Loucy (cell line): ENCODE results near the gene MSI1.

Experiments used
- H2AFZ ChIP-seq: fragments of 200-600 bp; sonication (generic); 2 replicates; pipeline ENCODE4 v1.6.0; 2016; ENCODE audit warnings: antibody characterized with exemption, mild to moderate bottlenecking, low read length, moderate library complexity
- H3F3A ChIP-seq: fragments of 200-600 bp; 2 replicates; pipeline ENCODE4 v1.6.0; 2016; ENCODE audit warnings: antibody characterized with exemption, low read depth, mild to moderate bottlenecking
- H3K27me3 ChIP-seq: fragments of 200-600 bp; sonication (generic); 2 replicates; pipeline ENCODE4 v1.6.1; 2014; ENCODE audit warnings: low read length, mild to moderate bottlenecking; ENCODE audit not compliant: insufficient read depth, poor library complexity, severe bottlenecking
- H3K36me3 ChIP-seq: fragments of 200-600 bp; sonication (generic); 2 replicates; pipeline ENCODE4 v1.6.1; 2016; ENCODE audit warnings: low read length; ENCODE audit not compliant: insufficient read depth
- H3K4me1 ChIP-seq: fragments of 200-600 bp; sonication (generic); 2 replicates; pipeline ENCODE4 v1.5.1; 2014; ENCODE audit warnings: low read length, mild to moderate bottlenecking; ENCODE audit not compliant: insufficient read depth, poor library complexity, severe bottlenecking
- H3K4me2 ChIP-seq: fragments of 200-600 bp; sonication (generic); 2 replicates; pipeline ENCODE4 v1.6.0; 2014; ENCODE audit warnings: antibody characterized with exemption, low read length, low read depth, mild to moderate bottlenecking; ENCODE audit not compliant: poor library complexity, severe bottlenecking
- H3K4me3 ChIP-seq: fragments of 200-600 bp; sonication (generic); 2 replicates; pipeline ENCODE4 v1.5.1; 2014; ENCODE audit warnings: low read length, mild to moderate bottlenecking, mixed read lengths; ENCODE audit not compliant: poor library complexity, severe bottlenecking
- H3K79me2 ChIP-seq: fragments of 200-600 bp; sonication (generic); 2 replicates; pipeline ENCODE4 v1.6.1; 2014; ENCODE audit warnings: low read length; ENCODE audit not compliant: insufficient read depth
- H3K9ac ChIP-seq: fragments of 200-600 bp; sonication (generic); 2 replicates; pipeline ENCODE4 v1.6.0; 2014; ENCODE audit warnings: mild to moderate bottlenecking, low read depth, low read length, moderate library complexity; ENCODE audit not compliant: poor library complexity, severe bottlenecking
- H3K9me2 ChIP-seq: fragments of 200-600 bp; sonication (generic); replicated peaks from 2 replicates; pipeline ENCODE4 v1.6.1; 2016; ENCODE audit warnings: low read depth, low read length, mixed read lengths
- H3K9me3 ChIP-seq: fragments of 200-600 bp; sonication (generic); 2 replicates; pipeline ENCODE4 v1.6.1; 2014; ENCODE audit warnings: mild to moderate bottlenecking, antibody characterized with exemption, low read length, low read depth; ENCODE audit not compliant: insufficient read depth
- H4K20me1 ChIP-seq: fragments of 200-600 bp; sonication (generic); 2 replicates; pipeline ENCODE4 v1.6.0; 2014; ENCODE audit warnings: antibody characterized with exemption, low read length, mild to moderate bottlenecking; ENCODE audit not compliant: insufficient read depth, poor library complexity, severe bottlenecking
- EZH2phosphoT487 ChIP-seq: fragments of 200-600 bp; IDR thresholded peaks from 2 replicates; pipeline ENCODE4 v1.6.1; 2018; ENCODE audit warnings: antibody characterized with exemption, mild to moderate bottlenecking, moderate library complexity, borderline replicate concordance
- TF ChIP-seq, protein P1 (sequence below): fragments of 200-600 bp; sonication (generic); conservative IDR thresholded peaks from 2 replicates; pipeline ENCODE4 v1.5.1; 2014; ENCODE audit warnings: mild to moderate bottlenecking, antibody characterized with exemption, low read length

MSI1 gene

DNA sequence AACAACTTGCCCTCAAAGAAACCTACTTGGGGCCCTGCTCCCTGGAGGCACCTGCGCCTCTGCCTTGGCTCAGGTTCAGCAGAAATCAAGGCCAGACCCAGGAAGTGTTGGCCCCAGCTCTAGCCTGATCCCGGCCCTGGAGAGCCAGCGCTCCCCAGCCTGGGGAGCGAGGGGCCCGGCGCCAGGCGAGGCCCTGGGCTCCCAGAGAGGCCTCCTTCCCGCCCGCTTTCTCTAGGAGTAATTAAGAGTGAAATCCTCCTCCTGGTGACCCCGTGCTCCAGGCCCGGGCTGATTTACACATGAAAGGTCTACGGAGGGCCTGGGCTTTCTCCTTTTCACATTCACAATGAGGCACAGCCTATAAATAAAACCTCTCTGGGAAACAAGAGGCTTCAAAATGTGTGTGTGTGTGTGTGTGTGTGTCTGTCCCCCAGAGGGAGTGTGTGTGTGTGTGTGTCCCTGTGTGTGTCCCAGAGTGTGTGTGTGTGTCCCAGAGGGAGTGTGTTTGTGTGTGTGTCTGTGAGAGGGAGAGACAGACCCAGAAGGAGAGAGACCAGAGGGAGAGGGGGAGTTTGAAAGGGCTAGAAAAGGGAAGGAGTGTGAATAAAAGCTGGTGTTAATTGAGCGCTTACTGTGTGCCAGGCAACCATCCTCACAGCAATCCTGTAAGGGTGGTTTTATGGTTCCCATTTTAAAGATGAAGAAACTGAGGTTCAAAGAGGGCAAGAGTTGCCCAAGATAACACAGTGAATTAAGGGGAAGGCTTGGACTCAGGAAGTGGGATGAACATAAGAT lies 45.1 kb upstream of the MSI1 start:
- H3F3A ChIP-seq, result no peaks in the 10 kb centered on the region
- no peak overlapping the region for H3K4me3 ChIP-seq
- no peak overlapping the region for H3K9ac ChIP-seq
- no peaks in the 10 kb centered on the region for H3K9me2 ChIP-seq
- H3K9me3 ChIP-seq, result no peaks in the 10 kb centered on the region
- no peaks in the 10 kb centered on the region for H4K20me1 ChIP-seq
- no peaks in the 10 kb centered on the region for H3K4me1 ChIP-seq
- H3K27me3 ChIP-seq, result no peaks in the 10 kb centered on the region
- no peaks in the 10 kb centered on the region for H3K36me3 ChIP-seq
- TF ChIP-seq, protein P1, sequence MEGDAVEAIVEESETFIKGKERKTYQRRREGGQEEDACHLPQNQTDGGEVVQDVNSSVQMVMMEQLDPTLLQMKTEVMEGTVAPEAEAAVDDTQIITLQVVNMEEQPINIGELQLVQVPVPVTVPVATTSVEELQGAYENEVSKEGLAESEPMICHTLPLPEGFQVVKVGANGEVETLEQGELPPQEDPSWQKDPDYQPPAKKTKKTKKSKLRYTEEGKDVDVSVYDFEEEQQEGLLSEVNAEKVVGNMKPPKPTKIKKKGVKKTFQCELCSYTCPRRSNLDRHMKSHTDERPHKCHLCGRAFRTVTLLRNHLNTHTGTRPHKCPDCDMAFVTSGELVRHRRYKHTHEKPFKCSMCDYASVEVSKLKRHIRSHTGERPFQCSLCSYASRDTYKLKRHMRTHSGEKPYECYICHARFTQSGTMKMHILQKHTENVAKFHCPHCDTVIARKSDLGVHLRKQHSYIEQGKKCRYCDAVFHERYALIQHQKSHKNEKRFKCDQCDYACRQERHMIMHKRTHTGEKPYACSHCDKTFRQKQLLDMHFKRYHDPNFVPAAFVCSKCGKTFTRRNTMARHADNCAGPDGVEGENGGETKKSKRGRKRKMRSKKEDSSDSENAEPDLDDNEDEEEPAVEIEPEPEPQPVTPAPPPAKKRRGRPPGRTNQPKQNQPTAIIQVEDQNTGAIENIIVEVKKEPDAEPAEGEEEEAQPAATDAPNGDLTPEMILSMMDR, result no peak
- TF ChIP-seq EZH2phosphoT487, result no peak
- H3K4me2 ChIP-seq, result no peak overlapping the region
- no peaks in the 10 kb centered on the region for H3K79me2 ChIP-seq
- H2AFZ ChIP-seq, result no peak overlapping the region

DNA sequence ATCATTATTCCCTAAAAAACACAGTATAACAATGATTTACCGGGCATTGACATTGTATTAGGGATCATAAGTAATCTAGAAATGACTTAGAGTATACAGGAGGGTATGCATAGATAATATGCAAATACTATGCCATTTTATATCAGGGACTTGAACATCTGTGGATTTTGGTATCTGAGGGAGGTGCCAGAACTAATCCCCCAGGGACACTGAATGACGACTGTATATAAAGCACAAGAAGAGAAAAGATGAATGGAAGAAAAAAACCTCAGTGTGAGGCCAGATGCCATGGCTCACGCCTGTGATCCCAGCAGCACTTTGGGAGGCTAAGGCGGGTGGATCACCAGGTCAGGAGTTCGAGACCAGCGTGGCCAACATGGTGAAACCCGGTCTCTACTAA lies 43.5 kb upstream of the MSI1 start:
- no peak overlapping the region for H3K9ac ChIP-seq
- TF ChIP-seq, protein P1, result no peak
- TF ChIP-seq EZH2phosphoT487, result no peak
- H3K4me3 ChIP-seq, result no peak overlapping the region
- no peaks in the 10 kb centered on the region for H3K36me3 ChIP-seq
- no peaks in the 10 kb centered on the region for H4K20me1 ChIP-seq
- no peaks in the 10 kb centered on the region for H3K9me2 ChIP-seq
- H3K4me2 ChIP-seq, result no peak overlapping the region
- no peaks in the 10 kb centered on the region for H3K4me1 ChIP-seq
- H3K27me3 ChIP-seq, result no peaks in the 10 kb centered on the region
- no peaks in the 10 kb centered on the region for H3K9me3 ChIP-seq
- no peaks in the 10 kb centered on the region for H3K79me2 ChIP-seq
- H3F3A ChIP-seq, result no peaks in the 10 kb centered on the region
- H2AFZ ChIP-seq, result no peak overlapping the region

DNA sequence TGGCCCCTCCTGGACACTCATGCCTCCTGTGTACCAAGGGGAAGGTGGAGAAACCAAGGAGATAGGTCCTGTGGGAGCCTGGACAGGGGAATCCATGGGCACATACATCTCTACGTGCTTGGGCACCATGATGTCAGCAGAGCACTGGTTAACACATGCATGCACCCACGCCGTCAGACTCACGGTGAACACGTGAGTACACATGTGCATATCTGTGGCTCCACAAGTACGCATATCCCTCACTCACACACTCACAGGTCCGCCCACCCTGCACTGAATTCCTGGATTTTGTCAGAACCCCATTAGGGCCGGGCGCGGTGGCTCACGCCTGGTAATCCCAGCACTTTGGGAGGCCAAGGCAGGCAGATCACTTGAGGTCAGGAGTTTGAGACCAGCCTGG lies 39.8 kb upstream of the MSI1 start:
- H3K79me2 ChIP-seq, result no peaks in the 10 kb centered on the region
- no peak overlapping the region for H3K4me2 ChIP-seq
- no peaks in the 10 kb centered on the region for H4K20me1 ChIP-seq
- no peaks in the 10 kb centered on the region for H3F3A ChIP-seq
- no peaks in the 10 kb centered on the region for H3K4me1 ChIP-seq
- no peak overlapping the region for H2AFZ ChIP-seq
- H3K9me3 ChIP-seq, result no peaks in the 10 kb centered on the region
- H3K27me3 ChIP-seq, result no peaks in the 10 kb centered on the region
- no peaks in the 10 kb centered on the region for H3K9me2 ChIP-seq
- no peak overlapping the region for H3K9ac ChIP-seq
- H3K36me3 ChIP-seq, result no peaks in the 10 kb centered on the region
- no peak overlapping the region for H3K4me3 ChIP-seq
- no peak for TF ChIP-seq EZH2phosphoT487
- TF ChIP-seq, protein P1, result no peak
